HepG2 (cell line): ENCODE measurements around the gene TFDP1.

Source experiments
- ATF7 ChIP-seq, 2 experiments: fragments of 450-650 bp in 1 of 2; sonication (generic) in 1 of 2; formaldehyde crosslinking in 1 of 2; IDR thresholded peaks; 2 replicates each; pipeline versions ENCODE4 v1.4.0 to v1.6.1; 2016 to 2020; ENCODE audit warnings: antibody characterized with exemption in 1 of 2, mild to moderate bottlenecking in 1 of 2, missing genetic modification reagents in 1 of 2
- CTCF ChIP-seq: sonication (generic); formaldehyde crosslinking; IDR thresholded peaks from 2 replicates; pipeline ENCODE4 v1.5.0; 2020; ENCODE audit warnings: mild to moderate bottlenecking, missing genetic modification reagents, moderate library complexity
- ERF ChIP-seq: IDR thresholded peaks from 2 replicates; pipeline ENCODE4 v1.6.1; 2018; ENCODE audit warnings: missing biosample characterization, missing genetic modification reagents
- NFRKB ChIP-seq: fragments of 450-650 bp; IDR thresholded peaks from 2 replicates; pipeline ENCODE4 v1.6.1; 2017
- RFX5 ChIP-seq: IDR thresholded peaks from 2 replicates; pipeline ENCODE4 v1.6.1; 2011; ENCODE audit warnings: low read depth, low read length, improper control_type of control experiment
- SMC3 ChIP-seq: IDR thresholded peaks from 2 replicates; pipeline ENCODE4 v1.6.1; 2011; ENCODE audit warnings: low read length, improper control_type of control experiment
- TBP ChIP-seq: sonication (generic); formaldehyde crosslinking; IDR thresholded peaks from 2 replicates; pipeline ENCODE4 v1.5.0; 2020; ENCODE audit warnings: missing genetic modification reagents
- ZMAT3 ChIP-seq: sonication (generic); formaldehyde crosslinking; conservative IDR thresholded peaks from 2 replicates; pipeline ENCODE4 v1.7.0; 2021; ENCODE audit warnings: missing genetic modification reagents
- ZNF512B ChIP-seq: sonication (generic); formaldehyde crosslinking; IDR thresholded peaks from 2 replicates; pipeline ENCODE4 v1.5.1; 2020; ENCODE audit warnings: missing genetic modification reagents, mild to moderate bottlenecking, borderline replicate concordance

GRCh38 chr13:113562844-113563243 lies 21.7 kb upstream of the TFDP1 start:
- TF ChIP-seq CTCF (CRISPR knock-in tag) (no peak), ZMAT3 (CRISPR knock-in tag) (no peak), SMC3 (no peak), ATF7 (IDR thresholded peaks at IDR 0.05) (no peak), ATF7 (CRISPR knock-in tag; IDR thresholded peaks at IDR 0.05) (no peak), RFX5 (no peak), NFRKB (no peak), ERF (CRISPR knock-in tag) (no peak), TBP (CRISPR knock-in tag) (no peak), ZNF512B (CRISPR knock-in tag) (no peak)
